Fibroblast of villous mesenchyme (primary cell): ENCODE measurements around the gene ODC1. TPM values are rescaled to one million over a fixed set of nuclear protein-coding genes. Genes with fewer than 3 reads are reported as not detected.

Experiments used
- DNase-seq: peaks from one replicate; pipeline ENCODE4 v3.0.0-alpha.2; 2010; ENCODE audit warnings: low read depth
- H3K4me3 ChIP-seq: 2 replicates; pipeline ENCODE4 v1.5.1; 2011; ENCODE audit warnings: low read depth, mild to moderate bottlenecking, low read length
- total RNA-seq: library from RNA; depleted of rRNA; stranded (reverse); fragments of >200 nt; gene quantifications from 2 replicates; pipeline ENCODE4 v1.2.3, GENCODE V29; 2012
- TF ChIP-seq, protein P1 (sequence below): IDR thresholded peaks from 2 replicates; pipeline ENCODE4 v1.5.1; 2012; ENCODE audit warnings: low read depth, mild to moderate bottlenecking, low read length; ENCODE audit not compliant: insufficient read depth

The ODC1 gene
- total RNA-seq, 1 donor, result 133 TPM

DNA sequence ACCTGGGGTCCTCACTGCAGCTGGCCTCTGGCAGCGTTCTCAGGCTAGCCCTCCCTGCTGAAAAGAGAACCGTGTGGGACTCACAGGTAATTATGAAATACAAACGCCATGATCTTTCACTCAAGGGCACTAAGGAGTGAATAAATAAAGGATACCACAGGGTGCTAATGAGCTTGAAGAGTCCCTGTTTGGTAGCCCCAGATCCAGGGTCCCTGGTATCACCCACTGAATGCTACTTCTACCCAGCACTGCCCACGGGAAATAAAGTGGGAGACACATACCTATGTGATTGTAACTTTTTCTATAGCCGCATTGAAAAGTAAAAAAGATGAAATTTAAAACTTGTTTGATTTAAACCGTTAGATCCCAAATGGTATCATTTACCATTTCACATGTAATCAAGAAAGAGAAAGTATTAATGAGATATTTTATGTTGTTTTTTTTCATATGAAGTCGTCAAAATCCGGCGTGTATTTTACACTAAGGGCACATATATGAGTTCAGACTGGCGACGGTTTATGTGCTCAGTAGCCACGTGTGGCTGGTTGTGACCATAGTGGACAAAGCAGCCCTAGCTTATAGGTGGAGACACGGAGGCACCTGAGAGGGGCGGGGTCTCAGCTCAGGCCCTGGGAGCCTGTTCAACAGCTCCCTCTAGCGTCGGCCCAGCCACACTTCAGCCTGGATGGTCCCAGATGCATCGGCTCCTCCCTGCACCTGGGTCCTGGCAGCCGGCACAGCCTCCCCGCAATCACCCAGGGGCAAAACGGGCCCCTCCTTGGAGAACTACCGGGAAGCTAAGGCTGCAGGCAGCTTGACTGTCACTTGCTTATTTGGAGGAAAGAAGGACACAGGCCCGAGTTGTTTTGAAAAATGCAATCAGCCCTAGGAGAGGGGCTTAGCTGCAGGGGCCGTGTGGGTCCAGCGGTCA lies 39.2 kb downstream of the ODC1 start:
- TF ChIP-seq, protein P1, sequence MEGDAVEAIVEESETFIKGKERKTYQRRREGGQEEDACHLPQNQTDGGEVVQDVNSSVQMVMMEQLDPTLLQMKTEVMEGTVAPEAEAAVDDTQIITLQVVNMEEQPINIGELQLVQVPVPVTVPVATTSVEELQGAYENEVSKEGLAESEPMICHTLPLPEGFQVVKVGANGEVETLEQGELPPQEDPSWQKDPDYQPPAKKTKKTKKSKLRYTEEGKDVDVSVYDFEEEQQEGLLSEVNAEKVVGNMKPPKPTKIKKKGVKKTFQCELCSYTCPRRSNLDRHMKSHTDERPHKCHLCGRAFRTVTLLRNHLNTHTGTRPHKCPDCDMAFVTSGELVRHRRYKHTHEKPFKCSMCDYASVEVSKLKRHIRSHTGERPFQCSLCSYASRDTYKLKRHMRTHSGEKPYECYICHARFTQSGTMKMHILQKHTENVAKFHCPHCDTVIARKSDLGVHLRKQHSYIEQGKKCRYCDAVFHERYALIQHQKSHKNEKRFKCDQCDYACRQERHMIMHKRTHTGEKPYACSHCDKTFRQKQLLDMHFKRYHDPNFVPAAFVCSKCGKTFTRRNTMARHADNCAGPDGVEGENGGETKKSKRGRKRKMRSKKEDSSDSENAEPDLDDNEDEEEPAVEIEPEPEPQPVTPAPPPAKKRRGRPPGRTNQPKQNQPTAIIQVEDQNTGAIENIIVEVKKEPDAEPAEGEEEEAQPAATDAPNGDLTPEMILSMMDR, result peak; percentile 97
- DNase-seq, result peak; percentile 70
- no peak overlapping the region for H3K4me3 ChIP-seq

DNA sequence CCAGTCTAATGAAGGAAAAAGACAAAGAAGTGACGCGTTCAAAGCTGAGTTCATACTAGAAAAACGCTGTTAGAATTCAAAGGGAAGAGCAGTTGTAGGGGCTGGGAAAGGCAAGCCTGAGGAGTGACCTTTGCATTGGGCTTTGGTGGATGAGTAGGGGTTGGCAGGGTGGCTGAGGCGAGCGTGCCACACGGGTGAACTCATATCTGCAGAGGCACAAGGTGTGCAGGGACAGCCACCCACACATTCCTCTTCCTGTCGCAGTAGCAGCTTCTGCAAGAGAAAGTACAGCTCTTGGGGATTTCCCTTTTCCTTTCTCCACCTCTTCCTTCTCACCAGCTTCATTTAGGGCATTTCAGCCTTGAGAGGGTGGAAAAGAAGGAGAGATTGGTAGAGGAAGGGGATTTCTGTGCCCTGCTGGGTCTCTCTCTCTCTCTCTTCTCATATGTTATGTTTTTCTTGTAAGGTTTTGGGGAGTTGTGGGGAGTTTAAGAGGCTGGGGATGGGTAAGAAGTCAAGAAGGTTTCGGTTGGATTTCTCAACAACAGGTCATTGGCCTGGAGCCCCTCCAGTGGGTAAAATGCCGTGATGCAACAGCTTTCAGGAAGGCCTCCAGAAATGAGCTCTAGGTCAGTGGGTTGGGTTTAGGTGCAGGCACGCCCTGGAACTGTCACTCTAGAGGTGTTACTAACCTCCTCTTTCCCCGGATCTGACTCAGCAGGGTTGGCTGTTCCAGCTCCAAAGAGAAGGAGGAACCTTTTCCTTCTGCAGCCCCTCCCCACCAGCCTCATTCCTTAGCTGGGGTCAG lies 40.1 kb downstream of the ODC1 start:
- TF ChIP-seq, protein P1, result no peak
- H3K4me3 ChIP-seq, result no peak overlapping the region
- DNase-seq, result peak; percentile 88

DNA sequence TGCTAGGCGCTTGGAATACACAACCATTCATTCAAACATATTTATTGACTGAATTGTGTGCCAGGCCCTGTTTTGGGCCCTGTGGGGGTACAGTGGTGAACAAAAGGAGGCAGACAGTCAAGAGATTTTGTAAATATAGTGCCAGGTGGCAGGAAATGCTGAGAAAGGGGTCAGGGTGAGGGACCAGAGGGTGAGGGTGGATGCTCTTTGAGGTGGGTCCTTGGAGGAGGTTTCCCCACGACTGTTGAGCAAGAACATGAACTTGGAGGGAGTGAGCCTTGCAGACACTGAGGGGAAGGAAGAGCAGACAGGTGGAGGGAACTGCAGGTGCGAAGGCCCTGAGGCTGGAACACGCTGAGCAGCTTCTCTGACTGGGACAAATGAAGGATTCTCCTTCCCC lies 40.7 kb downstream of the ODC1 start:
- no peak overlapping the region for H3K4me3 ChIP-seq
- TF ChIP-seq, protein P1, result no peak
- no peak for DNase-seq

DNA sequence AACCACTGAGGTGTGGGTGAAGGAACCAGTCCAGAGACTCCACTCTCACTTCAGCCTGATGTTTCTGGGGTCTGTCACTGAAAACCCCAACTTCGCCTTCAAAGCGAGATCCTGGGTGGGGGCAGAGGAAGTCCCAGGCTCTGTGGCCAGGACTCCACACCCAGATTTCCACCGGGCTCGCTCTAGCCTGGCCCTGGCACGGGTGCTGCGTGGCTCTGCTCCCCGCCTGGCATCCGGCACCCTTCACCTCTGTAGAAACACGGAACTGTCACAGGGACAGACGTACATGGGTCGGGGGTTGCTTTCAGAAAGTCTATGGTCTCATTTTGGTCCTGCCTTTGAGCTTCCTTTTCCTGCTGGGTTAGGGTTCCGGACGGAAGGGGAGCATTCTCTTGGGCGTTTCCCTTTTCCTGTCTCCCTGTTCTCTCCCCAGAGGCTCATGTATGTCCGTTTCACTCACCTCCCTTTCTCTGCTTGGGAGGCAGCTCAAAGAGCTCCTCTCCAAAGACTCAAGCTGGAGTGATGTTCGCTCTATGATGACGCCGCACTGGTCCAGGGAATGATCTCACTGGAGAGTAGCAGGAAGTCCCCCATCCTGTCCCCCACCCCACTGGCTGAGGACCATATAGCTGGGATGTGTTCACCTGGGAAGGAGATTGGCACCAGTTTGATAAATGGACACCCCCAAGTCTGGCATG lies 41.5 kb downstream of the ODC1 start:
- TF ChIP-seq, protein P1, result no peak
- no peak overlapping the region for H3K4me3 ChIP-seq

DNA sequence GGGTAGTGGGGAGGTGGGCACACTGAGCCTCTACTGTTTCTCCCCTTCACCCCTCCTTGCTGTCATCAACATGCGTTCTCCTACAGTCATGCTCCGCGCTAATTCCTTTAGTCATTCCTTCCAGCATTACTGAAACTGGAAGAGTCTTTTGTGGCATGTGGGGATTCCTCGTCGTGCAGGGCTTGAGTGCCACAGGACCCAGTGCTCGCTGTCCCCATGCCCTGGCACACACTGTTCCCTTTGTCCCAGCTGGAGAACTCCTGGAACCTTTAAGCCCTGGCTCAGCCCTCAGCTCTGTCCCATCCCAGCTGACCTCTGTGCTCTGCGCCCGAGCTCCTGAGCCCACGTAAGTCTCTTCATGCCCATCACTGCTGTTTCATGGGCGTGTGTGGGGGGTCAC lies 42.1 kb downstream of the ODC1 start:
- DNase-seq, result no peak
- TF ChIP-seq, protein P1, result no peak
- H3K4me3 ChIP-seq, result no peak overlapping the region

More for the DNA sequence above, 41.5 kb downstream of the ODC1 start:
- DNase-seq, result no peak

DNA sequence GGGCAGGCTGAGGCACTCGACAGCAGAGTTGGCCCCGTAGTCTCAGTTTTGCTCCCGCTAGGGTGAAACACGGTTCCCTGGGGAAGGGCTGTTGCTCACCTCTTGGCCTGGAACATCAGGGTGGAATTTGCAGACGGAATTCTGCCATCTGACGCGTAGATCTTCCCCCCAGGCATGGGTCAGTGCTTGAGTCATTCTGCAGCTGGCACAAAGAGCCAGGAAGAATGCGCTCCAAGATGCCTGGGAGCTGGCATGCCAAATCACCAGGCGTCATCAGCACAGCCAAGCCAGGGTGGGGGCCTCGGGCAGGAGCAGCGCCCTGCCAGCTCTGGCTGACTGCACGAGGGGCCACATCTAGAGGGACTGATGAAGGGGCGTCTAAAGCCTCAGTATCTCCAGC lies 42.7 kb downstream of the ODC1 start:
- H3K4me3 ChIP-seq, result no peak overlapping the region
- peak; percentile 62 for DNase-seq
- TF ChIP-seq, protein P1, result no peak
